NOMO-1 treated with DMSO at 0.1 percent for 48 hours (cell line): ENCODE measurements around the gene MRPS23.

ENCODE experiments used
- DNase-seq: peaks from one replicate; lab custom pipeline; 2025; ENCODE audit not compliant: unreplicated experiment; lab: John Stamatoyannopoulos, UW

The MRPS23 gene

DNA sequence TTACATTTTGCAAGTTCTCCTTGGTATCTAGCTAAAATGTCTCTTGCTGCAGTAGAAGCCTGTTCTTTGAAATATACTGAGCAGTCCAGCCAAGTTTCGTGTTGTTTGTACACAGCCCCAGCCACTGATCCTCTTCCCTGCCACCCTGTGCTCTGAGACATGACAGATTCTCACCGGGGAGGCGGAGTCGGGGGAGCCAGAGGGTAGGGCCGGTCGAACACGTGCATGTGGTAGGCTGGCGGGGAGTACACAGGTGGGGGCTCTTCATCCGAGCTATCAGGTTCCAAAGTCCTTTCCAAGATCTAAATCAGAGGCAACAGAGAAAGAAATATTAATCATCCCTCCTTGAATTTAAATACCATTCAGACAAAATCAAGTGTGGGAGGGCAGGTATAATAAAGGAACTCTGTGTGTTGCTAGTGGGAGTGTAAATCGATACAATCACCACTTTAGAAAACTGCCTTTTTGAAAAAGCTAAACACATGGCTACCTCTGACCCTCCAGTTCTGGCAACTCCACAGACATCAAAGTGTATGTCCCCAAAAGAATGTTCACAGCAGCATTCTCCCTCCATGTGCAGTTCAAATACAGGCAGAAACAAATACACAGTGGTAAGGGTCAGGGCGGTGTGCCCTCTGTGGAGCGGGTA lies 29.7 kb upstream of the MRPS23 start:
- DNase-seq: no peak

DNA sequence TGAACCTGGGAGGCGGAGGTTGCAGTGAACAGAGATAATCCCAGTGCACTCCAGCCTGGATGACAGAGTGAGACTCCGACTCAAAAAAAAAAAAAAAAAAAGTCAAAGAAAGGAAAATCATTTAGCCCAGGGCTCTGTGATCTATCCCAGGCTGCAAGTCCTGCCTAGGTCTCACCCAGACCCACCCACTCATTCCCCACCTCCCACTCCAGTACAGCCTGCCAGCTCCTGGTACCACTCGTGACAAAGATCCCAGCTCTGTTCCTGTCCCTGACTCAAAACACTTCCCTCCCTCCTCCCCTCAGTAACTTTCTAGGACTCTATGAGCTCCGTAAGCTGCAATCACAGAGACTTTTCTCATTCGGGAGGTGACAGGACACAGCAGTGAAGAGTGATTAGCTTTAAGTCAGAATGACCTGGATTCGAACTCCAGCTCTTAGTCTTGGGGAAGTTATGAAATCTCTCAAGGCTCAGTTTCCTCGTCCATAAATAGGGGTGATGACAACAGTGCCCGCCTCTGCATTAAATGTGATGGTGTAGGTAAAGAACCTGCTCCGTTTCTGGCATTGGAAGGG lies 28.0 kb upstream of the MRPS23 start:
- no peak for DNase-seq

DNA sequence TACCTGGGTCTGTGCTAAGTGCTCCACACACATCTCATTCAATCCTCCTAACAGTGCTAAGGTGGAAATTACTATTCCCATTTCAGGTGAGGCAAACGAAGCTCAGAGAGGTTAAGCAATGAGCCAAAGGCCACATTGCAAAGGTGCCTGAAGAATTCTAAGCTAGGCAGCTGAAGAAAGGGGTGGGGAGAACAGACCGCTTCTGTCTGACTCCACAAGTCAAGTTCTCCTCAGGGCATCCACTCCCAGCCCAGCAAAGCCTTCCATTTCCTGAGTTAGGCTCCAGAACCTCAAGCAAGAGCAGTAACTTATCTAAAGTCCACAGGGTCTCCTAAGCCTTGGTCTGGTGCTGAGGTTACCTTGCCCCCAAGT lies 27.0 kb upstream of the MRPS23 start:
- no peak for DNase-seq

DNA sequence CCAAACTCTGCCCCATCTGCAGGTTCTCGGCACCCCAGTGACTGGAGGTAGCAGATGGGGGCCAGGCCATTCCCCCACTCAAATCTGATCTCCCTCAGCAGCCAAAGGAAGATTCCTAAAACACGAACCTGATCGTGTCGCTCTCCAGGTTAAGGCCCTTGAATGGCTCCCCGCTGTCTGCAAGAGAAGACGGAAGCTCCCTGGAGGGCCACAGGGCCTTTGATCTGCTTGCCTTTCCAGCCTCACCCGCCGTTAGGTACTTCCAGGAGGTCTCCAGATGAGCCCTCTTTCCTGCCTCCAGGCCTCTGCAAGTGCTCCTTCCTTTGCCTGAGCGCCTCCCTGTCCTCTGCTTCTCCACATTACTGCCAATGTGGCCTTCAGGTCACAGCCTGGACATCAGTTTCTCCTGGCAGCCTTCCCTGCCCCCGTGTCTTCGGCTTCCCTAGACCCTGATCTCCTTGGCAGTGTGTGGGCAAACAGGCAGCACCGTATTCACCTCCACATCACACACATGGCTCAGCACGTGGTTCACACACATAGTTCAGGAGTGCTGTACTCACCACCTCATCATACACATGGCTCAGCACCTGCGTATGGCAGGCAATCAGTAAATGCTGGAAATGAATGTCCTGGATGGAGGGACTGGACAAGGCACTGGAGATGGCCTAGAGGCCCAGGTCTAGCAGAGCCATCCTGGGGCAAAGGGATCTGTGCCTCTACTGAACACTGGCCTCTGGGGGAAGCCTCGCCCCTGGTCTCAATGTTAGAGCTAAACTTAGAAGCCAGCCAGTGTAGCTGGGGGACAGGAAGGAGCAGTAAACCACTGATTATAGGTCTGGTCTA lies 26.4 kb upstream of the MRPS23 start:
- no peak for DNase-seq

DNA sequence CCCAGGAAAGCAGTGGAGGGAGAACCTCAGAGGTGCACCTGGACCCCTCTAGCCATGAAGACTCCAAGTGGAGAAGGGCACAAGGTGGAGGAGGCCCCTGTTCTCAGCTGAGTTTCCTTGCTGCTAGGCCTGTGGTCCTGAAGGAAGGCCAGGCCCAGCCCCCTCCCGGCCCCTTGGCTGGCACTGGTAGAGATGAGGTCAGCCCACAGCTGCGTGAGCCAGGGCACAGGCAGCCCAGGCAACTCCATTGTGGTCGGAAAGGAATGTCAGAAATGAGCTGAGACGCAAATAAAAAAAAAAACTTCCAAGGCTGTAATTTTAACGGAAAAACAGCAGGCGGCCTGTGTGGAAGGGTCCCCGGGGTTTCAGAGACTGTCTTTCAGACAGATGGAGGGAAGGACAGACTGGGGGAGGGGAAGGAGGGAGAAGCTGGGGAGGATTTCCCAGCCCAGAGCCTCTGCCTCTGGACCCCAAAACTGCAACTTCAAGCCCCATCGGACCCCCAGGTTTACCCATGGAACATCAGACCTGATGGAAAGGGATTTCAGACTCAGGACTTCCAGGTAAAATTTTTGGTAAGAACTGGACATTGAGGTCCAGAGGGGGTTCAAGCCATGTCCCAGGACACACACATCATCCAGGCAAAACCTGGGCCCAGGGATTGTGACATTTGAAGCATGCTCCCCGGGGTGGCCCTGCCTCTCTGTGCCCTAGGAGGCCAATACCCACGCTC lies 25.6 kb upstream of the MRPS23 start:
- DNase-seq: peak; percentile 23

DNA sequence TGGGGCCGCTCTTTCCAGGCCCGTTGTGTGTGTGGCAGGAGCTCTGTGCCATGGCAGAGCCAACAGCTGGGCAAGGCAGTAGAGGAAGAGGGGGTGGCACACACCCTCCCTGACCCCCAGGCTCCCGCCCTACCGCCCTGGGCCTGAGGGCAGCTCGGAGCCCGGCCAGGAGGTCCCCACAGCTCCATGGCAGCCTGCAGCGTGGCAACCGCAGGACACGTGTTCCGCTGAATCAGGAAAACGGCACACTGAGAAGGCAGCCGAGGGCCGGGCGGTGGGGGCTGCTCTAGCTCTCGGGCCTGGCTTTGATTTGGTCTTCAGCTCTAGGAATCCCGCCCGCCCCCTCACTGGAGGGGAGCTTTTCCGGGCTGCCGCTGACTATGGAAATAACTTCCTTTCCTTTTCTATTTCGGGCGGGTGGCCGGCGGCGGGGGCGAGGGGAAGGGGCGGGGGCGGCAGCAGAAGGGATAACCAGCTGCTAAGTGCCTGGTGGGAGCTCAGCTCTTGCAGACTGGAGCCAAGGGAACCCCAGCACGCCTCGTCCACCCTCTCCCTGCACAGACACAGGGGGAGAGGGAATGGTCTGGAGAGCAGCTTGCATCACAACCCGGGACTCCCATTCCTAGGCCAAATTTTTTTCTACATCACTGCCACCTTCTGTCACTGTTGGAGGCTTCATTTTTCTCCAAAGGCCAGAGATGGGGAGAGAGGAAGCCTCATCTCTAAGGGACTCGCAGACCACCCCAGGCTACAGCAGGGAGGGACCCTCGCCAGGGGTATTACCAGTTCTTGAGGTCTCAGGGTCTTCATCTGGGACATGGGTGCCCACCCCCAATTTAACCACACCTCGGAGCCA lies 24.8 kb upstream of the MRPS23 start:
- DNase-seq: no peak

DNA sequence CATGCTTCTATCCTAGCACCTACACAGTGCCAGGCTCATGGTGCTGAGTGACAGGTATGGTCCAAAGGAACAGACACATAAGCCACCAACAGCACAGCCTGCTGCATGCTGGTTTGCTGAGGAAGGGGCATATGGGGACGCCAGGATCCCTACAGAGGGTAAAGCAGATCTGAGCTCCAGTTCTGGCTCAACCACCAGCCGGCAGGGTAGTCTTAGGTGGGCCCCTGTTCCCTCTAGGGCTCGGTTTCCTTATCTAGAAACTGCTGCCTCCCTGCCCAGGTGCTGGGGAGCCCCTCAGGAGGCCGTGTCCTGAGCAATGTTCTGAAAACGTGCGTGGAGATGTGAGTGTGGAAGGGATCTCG lies 24.2 kb upstream of the MRPS23 start:
- no peak for DNase-seq

DNA sequence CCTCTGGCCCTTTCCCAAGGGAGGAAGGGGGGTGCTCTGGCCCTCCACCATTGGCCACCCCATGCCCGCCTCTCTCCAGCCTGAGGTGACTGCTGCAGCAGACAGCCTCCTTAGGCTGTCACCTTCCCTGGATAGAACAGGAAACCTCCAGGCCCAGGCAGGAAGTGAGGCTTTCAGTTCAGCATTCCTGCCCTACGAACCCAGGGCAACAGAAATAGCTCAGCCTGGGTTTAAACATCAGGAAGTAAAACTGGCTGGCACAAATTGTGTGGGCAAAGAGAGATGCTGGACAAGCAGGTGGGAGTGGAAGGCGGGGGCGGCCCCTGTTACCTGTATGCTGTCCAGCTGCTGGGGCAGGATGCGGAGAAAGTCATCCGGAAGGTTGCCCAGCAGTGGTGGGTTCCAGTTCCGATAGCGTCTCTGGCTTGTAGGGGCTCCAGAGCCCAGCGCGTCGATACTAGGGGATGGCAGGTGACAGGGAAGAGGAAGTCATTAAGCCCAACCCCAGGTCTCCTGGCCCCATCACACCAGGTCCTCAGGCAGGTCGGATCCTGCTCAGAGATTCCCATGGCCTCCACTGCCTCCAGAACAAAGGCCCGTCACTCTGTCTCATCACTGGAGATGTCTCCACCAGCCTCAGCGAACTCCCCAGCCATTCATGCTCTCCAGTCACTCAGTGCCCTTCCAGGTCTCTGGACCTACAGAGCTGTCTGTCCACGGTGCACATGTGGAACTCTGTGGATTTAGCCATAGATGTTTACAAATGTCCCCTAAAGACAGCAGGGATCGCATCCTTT lies 23.6 kb upstream of the MRPS23 start:
- no peak for DNase-seq

DNA sequence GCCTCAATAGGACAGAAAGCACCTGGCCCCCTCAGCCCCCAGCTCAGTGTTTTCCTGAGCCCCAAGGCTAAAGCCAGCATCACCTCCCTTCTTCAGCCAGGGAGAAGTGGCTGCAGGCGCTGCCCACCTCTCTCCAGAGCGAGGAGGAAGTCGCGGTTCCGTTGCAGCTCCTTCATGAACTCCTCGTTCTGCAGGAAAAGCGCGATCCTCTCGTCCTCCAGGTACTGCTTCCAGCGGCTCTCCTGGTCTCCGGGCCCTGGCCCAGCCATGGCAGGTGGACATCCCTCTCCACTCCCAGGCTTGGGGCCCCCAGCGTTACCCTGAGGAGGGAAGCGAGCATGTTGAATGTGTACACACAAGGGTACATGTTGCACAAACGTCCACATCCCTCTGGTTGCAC lies 22.7 kb upstream of the MRPS23 start:
- no peak for DNase-seq

DNA sequence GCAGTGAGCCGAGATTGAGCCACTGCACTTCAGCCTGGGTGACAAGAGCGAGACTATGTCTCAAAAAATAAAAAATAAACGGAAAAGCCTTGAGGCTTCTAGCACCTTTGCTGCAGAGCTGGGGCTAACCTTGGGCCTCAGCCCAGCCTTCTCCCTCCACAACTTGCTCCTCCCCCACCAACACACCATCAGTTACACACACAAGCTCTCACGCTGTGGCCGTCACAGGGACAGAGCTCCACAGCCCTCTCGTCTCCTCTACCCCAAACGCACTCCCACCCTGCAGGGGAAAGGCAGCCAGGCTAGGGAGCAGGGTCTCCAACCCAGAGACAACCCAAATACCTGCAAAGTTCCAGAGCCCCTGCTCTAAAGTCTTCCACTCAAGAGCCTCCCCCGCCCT lies 22.0 kb upstream of the MRPS23 start:
- no peak for DNase-seq

DNA sequence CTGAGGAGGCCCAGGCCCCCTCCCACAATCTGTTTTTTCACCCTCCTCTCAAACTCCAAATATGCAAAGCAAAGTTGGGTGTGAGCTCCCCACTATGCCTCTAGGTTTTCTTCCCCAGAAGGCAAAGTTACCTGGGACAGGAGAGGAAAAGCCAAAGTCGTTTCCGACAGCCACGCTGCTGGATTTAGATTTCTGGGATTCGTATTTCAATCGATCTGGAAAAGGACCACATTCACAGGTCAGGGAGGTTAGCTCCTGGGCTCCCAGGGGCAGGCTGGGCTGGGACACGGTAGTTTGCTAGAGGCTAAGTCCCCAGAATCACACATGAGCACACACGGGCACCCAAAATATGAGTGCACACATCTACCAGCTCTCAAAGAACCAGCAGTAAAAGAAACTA lies 21.3 kb upstream of the MRPS23 start:
- no peak for DNase-seq

DNA sequence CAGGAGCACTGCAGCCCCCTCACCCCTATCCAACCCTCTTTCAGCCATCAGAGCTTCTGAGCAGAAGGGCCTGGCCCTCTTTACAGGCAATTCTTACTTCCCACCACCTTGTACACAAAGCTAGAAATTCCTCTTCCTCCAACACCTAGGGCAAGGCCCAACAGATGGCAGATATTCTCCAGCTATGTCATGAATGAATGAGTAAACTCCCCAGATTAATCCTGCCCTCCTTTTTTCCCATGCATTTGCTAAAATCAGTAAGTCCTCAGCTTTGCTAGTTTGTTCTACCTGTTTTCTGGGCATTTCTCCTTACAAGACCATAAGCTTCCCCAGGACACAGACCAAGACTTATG lies 20.4 kb upstream of the MRPS23 start:
- DNase-seq: no peak

DNA sequence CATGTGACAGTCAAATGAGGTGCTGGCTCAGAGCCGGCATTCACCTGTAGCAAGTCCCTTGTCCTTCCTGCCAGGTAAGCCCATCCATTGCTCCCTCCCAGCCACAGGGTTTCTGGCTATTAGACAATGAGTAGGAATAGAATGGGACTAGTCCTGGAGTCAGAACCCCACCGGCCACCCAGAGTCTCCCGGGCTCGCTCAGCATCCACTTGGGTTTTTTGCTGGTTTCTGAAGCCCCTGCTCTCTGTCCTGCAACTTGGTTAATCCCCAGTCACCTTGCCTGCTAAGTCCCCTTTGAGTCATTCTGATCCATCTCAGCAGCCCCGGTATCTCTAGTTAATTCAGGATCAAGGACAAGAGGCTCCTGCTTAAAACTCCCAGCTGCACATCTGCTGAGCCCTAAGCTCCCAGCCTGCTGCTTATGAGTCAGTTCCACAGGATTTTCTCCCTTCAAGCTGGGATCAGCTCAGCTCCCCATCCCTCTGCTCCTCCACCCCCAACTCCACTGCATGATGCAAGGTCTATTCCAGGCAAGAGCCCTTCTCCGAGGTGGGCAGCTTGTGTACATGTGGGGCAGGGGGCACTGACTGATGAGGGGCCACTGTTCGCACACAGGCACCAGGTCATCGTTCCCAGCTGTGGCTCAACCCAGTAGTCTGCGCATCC lies 19.9 kb upstream of the MRPS23 start:
- DNase-seq: no peak

DNA sequence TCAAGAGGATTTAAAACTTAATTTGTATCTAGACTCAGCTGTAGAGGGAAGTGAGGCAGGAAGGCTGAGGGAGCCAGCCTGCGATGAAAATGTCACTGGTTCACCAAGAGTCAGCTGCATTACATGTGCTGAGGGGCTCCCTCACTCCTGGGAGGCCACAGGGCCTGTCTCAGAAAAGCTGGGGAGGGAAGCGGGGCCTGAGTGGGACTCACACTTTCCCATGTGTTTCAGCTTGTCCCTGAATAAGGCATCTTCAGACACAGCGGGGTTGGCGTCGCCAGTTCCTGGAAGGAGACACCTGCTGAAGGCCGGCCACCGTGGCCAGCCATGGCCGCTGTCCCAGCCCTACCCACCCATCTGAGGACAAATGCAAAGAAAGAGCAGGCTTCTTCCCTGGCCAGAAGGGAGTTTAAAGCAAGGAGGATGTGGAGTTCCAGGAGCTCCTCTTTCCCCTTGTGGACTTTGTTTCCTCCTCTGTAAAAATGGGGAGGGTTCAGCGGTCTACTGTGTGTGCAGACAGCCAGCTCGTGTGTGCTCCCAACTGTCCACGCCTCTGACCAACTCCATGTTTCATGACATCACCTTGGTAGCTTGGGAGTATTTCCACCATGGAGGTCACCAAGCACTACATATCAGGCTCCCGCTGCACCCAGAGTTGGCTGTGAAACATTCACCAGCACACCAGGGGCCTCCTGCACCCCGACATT lies 19.2 kb upstream of the MRPS23 start:
- DNase-seq: no peak

DNA sequence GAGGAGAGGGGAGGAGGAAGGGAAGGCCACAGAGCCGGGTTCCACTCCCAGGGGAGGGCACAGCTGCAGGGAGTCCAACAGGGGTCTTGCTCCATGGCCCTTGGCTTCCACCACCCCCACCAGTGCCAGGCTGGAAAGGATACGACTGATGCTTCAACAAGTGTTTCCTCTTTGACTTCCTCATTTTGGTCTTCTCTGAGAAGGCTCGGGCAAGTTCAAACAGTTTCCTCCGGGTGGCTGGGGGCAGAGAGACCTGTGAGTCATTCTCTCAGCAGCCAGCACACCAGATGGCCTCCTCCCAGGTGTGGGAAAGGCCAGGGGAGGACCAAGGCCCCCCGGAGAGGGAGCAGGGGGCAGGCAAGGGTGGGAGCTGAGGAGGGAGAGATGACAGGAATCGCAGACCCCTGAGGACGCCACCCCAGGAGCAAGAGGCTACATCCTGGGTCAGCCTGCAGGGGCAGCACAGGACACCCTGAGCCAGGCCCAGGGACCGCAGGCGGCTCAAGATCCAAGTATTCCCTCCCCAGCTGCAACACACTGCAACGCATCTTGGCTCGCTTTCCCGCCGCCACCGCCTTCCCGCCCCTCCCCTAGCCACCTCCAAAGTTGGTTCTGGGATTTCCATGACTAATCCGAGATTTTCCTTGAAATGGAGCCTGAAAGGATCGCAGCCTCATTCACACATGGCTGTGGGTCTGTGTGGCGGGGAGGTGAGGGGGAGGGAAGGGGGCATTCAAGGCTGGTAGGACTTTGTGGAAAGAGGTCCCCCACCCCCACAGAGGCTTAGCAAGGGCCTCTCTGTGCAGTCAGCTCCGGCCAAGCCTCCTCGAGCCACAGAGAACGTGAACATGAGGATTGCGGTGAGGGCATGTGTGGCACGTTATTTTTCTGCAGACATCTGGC lies 18.4 kb upstream of the MRPS23 start:
- peak; percentile 97 for DNase-seq

DNA sequence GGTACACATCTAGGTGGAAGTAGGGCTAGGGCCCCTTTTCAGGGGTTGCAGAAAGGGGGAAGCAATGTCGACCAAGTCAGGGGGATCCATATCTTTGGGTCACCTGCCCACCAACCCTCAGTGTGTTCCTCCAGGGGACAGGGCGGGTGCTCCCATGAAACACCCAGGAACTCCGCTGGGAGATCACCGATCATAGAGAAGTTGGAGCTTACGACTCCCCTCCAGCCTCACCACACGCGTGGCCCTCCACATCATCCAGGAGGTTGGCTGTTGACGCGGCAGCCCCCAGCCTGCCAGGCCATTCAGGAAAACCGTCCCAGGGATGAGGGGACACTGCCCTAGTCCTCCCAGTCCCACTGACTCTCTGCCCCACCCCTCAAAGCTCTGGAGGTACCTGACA lies 17.3 kb upstream of the MRPS23 start:
- no peak for DNase-seq

DNA sequence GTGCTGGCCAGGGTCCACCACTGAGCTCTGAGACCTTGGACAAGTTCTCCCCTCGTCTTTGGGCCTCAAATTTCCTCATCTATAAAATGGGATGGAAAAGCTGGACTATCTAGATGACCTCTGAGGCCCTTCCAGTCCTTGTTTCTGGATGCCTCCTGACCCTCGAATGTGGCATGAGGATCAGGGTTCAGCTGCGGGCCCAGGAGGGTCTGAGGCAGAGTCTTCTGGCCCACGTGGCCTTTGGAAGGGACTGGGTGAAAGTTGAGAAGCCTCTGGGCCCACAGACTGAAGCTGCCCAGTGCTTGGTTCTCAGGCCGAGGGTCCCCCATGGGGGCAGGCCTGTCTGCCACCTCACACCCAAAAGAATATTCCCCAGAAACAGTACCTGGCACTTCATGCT lies 16.9 kb upstream of the MRPS23 start:
- DNase-seq: no peak

DNA sequence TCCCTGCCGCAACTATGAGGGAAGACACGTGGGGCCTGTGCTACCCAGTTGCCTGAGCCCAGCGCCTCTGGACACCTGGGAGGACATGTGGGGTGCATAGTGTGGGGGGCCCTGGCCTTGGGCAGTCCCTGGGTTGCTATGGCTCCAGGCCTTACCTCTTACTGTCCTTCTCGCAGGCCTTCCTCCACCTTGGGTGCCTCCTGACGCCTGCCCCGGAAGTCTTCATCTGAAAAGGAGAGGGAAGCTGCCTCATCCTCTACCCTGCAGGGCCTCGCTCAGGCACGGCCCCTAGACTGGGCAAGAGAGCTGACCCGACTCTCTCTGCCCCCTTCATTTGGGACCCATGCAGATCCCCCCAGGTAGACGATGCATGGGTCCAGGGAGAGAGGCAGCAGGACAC lies 16.5 kb upstream of the MRPS23 start:
- DNase-seq: no peak
